GM21786 (cell line): Measurements from ENCODE around the gene PYY.
"Not testable (repeated sequence)": the region's sequence is repeated elsewhere in the genome, so short reads cannot be mapped to it uniquely, and the experiment has no call there.

ENCODE experiments used
- ATAC-seq: cut with Tn5 transposase; IDR thresholded peaks from one replicate; pipeline ENCODE4 v1.9.1; 2021; ENCODE audit not compliant: unreplicated experiment

The PYY gene

GRCh38 chr17:43979011-43979410 lies 25.3 kb upstream of the PYY start:
- ATAC-seq = no peak

DNA sequence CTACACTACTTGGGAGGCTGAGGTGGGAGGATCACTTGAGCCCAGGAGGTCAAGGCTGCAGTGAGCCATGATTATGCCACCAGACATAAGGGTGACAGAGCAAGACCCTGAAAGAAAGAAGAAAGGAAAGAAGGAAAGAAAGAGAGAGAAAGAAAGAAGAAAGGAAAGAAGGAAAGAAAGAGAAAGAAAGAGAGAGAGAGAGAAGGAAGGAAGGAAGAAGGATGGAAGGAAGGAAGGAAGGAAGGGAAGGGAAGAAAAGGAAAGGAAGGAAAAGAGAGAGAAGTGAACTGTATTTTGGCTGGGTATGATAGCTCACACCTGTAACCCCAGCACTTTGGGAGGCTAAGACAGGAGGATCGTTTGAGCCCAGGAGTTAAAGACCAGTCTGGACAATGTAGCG lies 24.3 kb upstream of the PYY start:
- ATAC-seq = no peak

DNA sequence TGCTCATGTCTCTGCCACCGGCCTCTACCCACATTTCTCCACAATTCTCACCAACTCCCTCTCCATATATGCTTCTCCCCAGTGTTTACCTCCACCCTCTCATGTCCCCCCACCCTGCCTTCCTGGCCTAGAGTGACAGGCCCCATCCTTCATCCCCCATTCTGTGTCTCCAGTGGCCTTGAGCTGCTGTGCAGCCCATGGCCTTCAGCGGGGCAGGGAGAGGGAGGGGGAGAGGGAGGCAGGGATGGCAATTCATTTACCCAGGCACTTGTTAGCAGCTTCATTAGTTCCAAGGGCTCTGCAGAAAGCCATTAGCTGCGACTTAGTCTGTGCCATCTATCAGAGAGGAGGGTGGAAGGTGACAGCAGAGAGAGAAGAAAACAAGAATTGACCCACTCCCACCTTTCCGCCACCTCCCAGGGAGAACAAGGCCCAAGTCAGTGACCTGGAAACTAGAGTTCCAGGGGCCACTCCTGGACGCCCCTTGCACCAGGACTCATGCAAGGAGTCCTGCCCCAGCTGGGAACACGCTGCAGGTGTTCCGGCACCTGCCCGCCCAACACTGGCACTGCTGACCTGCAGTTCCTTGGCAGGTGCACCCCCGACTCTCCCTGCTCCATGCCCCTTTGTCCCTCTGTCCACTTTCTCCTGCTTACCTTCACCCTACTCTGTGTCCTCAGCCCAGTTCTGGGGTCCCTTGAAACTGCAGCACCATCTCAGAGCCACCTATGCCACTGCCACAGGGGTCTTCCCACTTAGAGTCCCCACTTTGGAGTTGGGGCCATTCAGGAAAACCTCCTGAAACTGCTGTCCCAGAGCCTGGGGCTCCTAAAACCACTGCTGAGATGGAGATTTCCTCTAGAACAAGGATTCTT lies 23.5 kb upstream of the PYY start:
- no peak for ATAC-seq

DNA sequence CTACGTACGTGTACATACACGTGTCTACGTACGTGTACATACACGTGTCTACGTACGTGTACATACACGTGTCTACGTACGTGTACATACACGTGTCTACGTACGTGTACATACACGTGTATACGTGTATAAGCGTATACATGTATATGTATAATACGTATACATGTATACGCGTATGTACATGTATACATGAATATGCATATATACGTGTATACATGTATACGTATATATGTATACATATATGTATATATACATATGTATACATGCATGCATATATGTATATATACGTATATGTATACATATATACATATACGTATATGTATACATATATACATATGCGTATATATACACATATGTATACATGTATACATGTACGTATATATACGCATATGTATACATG lies 22.2 kb upstream of the PYY start:
- ATAC-seq = no peak

GRCh38 chr17:43974382-43975266 lies 20.9 kb upstream of the PYY start:
- no peak for ATAC-seq

DNA sequence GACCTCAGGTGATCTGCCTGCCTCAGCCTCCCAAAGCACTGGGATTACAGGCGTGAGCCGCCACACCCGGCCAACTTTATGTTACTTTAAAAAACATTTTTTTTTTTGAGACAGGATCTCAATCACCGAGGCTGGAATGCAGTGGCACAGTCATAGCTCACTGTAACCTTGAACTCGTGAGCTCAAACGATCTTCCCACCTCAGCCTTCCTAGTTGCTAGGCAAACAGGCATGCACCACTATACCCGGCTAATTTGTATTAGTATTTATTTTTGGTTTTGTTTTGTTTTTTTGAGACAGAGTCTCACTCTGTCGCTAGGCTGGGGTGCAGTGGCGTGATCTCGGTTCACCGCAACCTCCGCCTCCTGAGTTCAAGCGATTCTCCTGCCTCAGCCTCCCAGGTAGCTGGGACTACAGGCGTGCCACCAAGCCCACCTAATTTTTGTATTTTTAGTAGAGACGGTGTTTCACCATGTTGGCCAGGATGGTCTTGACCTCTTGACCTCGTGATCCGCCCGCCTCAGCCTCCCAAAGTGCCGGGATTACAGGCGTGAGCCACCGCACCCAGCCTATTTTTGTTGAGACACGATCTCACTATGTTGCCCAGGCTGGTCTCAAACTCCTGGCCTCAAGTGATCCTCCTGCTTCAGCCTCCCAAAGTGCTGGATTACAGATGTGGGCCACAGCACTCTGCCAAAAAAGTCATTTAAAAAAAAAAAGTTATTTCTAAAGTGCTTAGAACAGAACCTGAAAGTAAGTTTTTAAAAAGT lies 18.9 kb upstream of the PYY start:
- not testable (repeated sequence) for ATAC-seq

DNA sequence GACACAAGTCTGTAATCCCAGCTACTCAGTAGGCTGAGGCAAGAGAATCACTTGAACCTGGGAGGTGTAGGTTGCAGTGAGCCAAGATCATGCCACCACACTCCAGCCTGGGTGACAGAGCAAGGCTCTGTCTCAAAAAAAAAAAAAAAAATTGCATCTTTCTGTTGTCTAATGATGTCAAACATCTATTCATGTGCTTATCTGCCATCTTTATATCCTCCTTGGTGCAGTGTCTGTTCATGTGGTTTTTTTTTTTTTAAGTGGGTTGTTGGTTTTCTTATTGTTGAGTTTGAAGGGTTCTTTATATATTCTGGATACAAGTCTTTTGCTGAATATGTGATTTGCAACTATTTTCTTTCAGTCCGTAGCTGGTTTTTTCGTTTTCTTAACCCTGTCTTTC lies 17.7 kb upstream of the PYY start:
- ATAC-seq = not testable (repeated sequence)

DNA sequence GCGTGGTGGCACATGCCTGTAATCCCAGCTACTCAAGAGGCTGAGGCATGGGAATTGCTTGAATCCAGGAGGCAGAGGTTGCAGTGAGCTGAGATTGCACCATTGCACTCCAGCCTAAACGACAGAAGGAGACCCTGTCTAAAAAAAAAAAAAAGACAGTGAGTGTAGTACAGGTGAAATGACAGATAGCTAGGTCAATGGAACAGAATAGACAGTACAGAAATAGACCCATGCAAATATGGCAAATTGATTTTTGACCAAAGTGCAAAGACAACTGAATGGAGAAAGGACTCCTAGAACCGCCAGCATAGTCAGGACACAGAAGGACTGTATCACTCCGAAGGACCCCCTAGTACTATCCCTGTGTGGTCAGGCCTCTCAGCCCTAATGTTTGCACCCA lies 16.6 kb upstream of the PYY start:
- no peak for ATAC-seq

DNA sequence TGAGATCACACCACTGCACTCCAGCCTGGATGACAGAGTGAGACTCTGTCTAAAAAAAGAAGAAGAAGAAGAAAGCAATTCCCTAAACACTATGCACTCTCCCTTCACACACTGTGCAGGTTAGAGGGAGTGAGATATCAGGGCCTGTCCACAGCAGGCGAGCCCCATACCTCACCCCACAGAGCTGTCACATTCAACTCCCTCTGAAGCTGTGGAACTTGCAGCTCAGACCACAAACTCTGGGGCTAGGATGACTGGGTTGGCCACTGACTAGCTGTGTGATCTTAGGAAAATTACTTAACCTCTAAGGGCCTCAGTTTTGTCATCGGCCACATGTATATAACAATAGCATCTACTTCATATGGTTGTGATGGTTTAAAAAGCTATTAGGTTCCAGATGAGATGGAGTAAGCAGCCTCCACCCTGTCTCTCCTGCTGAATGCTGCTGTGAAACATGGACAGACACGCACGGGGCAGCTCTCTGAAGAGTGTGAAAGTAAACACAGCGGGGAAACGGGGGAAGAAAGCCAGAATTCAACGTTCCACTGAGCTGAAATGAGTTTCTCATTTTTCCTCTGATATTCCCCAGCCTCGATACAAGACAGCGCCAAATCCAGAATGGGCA lies 13.6 kb upstream of the PYY start:
- ATAC-seq = no peak

DNA sequence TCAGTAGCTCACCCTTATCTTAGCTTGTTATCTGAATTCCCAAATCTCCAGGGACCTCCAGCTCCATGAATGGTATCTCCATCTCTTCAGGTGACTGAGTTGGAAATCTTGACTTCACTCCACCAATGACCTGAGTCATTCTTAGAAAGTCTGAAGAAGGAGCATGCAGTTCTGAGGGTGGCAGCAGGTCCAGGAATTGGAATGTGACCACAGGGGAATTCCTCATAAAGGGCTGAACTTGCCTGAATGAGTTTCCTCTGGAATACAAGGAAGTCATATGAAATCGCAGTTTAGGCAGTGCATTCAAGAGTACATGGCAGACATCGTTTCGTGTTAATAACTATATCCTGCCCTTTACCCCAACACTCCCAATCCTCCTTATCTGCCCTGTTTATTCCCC lies 12.5 kb upstream of the PYY start:
- no peak for ATAC-seq

DNA sequence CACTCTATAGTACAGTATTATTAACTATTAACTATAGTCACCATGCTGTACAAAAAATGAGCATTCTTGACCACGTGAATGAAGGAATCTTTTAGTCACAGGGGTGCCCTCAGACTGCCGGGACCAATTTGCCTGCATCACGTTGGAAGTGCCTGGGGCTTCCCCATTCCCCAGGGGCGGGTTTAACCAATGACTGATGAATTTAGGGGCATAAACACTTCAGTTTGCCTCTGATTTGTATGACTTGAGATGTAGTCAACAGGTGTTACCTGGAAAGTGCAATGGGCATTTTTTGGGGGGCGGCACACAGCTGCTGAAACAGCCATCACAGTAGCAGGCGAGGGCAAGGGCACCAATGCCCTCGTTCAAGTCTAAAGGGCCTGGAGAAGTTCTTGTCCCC lies 8.7 kb upstream of the PYY start:
- ATAC-seq = no peak

- no peak for ATAC-seq
These were observed 8.2 kb upstream of the PYY start for GRCh38 chr17:43961954-43962353.

GRCh38 chr17:43961292-43961691 lies 7.6 kb upstream of the PYY start:
- not testable (repeated sequence) for ATAC-seq

GRCh38 chr17:43958748-43959352 lies 5.1 kb upstream of the PYY start:
- no peak for ATAC-seq

- ATAC-seq = no peak
These were observed 2.5 kb upstream of the PYY start for GRCh38 chr17:43956222-43956621.

GRCh38 chr17:43952724-43953666 lies 745 bp downstream of the PYY start:
- ATAC-seq = no peak

DNA sequence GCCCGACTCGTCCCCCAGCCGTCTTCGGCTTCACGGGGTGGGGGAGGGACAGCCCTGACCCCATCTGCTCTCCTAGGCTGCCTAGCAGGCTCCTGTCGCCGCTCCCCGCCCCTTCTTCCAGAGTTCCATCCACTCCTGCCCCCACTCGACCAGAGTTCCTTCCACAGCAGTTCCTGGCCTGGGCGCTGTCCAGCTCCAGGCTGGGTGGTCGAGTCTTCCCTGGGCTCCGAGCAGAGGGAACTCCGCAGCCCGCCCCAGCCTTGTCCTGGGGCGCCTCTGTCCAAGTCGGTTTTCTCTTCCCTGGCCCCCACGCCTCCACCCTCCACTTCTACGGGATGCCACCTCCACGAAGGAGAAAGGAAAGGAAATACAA lies 1.4 kb downstream of the PYY start:
- ATAC-seq = no peak

DNA sequence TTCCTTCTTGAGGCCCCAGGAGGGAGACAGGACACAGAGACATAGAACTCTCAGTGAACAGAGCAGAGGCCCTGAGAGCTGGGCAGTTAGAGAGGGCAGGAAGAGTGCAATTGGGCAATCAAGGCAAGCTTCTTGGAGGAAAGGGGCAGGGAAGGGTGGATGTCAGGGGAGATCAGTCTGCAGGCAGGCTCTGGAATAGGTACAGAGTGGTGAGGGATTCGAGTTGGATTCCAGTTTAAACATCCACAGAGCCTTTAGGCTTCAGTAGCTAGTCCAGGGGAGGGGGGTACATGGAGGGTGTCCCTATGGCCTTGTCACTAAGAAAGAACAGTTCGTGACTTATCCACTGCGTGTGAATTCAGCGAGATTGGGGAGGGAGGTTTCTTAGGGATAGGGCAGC lies 2.0 kb downstream of the PYY start:
- ATAC-seq = no peak

- ATAC-seq = no peak
These were observed 3.2 kb downstream of the PYY start for GRCh38 chr17:43950554-43950953.
